Nasal cavity respiratory epithelium epithelial cell of viscerocranial mucosa (primary cell): ENCODE measurements around the gene PRR19. TPM values are rescaled to one million over a fixed set of nuclear protein-coding genes. Genes with fewer than 3 reads are reported as not detected.

Source experiments
- total RNA-seq: library from RNA; depleted of rRNA; stranded (reverse); fragments of >200 nt; gene quantifications from 2 replicates; pipeline ENCODE4 v1.2.3, GENCODE V29; 2014

The PRR19 gene
- under 0.01 and 1.1 TPM in 2 replicates for total RNA-seq

GRCh38 chr19:42301646-42302203, at the start of gene PRR19:
Gene PRR19, plus strand, starts transcription at chr19:42302132. Its CDS starts 7,453 bp downstream, at chr19:42309585.

DNA sequence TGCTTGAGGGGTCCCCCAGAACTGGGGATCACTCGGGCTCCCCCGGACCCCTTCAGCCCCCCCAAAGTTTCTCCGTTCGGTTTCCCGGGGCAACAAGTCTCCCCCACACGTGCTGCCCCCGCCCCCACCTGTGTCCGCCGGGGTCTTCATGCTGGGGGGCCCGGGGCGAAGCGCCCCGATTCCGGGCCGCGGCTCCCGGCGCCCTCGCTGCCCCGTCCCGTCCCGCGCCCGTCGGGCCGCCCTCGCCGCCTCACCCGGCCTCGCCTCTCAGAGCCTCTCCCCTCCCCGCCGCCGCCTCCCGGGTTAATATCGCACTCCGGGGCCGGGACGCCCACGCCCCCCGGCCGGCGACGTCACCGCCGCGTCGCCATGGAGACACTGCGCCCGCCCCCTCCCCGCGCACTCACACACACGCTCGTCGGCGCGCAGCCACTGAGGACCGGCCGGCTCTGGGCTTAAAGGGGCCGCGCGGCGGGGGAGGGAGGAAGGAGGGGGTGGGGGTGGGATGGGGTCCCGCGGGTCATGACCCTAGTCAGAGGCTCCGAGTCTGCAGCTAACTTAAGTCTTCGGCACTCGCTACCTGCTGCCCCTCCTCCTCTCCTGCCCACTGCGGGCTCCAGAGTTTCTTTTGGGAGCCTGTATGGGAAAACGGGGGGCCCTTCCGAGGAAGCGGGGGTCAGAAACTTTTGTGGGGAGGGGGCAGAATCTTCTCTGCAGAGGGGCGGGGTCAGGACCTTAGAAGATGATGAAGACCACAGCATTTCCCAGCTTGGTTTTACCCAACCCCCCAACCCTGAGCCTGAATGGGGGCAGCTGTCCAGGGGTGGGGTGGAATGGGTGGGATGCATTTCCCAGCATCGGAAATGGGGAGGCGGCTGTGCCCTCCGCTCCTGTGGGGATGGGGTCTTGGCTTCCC, 46.8 kb upstream of the PRR19 start, which contains the start of gene ERF:
Gene ERF, minus strand, starts transcription at position 279 of the 916 bp plus-strand sequence. Its CDS starts 129 bp downstream, at position 150.

GRCh38 chr19:42268704-42269477, 33.0 kb upstream of the PRR19 start, which contains the start of gene CIC:
Gene CIC, plus strand, starts transcription at chr19:42269252. Its CDS starts 2,532 bp downstream, at chr19:42271784.

GRCh38 chr19:42313096-42313839, 11.3 kb downstream of the PRR19 start, which contains the start of gene TMEM145:
Gene TMEM145, plus strand, starts transcription at chr19:42313309. Its CDS starts 68 bp downstream, at chr19:42313377.

GRCh38 chr19:42325308-42325895, 23.5 kb downstream of the PRR19 start, which contains the start of gene MEGF8:
Gene MEGF8, plus strand, starts transcription at chr19:42325635. Its CDS starts 609 bp downstream, at chr19:42326244.

Other genes with a start within 250 kb of the PRR19 start
- gene GRIK5, start 231.9 kb upstream of the PRR19 start, total RNA-seq = 0.28 and 0.34 TPM in 2 replicates
- 11.6 and 18.8 TPM in 2 replicates for gene ZNF574, start 226.0 kb upstream of the PRR19 start, total RNA-seq
- gene POU2F2, start 169.7 kb upstream of the PRR19 start, total RNA-seq = 0.34 and 2.7 TPM in 2 replicates
- 25.7 and 28.7 TPM in 2 replicates for gene DEDD2, start 84.5 kb upstream of the PRR19 start, total RNA-seq
- 8.2 and 13.2 TPM in 2 replicates for gene ZNF526, start 81.8 kb upstream of the PRR19 start, total RNA-seq
- 15.7 and 34.8 TPM in 2 replicates for gene GSK3A, start 59.5 kb upstream of the PRR19 start, total RNA-seq
- gene ERF, start 47.0 kb upstream of the PRR19 start, total RNA-seq = 15.0 and 25.1 TPM in 2 replicates
- gene CIC, start 32.9 kb upstream of the PRR19 start, total RNA-seq = 12.3 and 50.7 TPM in 2 replicates
- 16.1 and 45.3 TPM in 2 replicates for gene PAFAH1B3, start 492 bp downstream of the PRR19 start, total RNA-seq
- not detected in 2 replicates for gene TMEM145, start 11.2 kb downstream of the PRR19 start, total RNA-seq
- gene MEGF8, start 23.5 kb downstream of the PRR19 start, total RNA-seq = 14.7 and 61.8 TPM in 2 replicates
- gene CNFN, start 88.2 kb downstream of the PRR19 start, total RNA-seq = 0.36 and 13.7 TPM in 2 replicates
- gene LIPE, start 125.3 kb downstream of the PRR19 start, total RNA-seq = 5.0 and 24.6 TPM in 2 replicates
- gene CXCL17, start 140.8 kb downstream of the PRR19 start, total RNA-seq = under 0.01 and 9.2 TPM in 2 replicates
- 1.4 and 6.3 TPM in 2 replicates for gene CEACAM1, start 226.3 kb downstream of the PRR19 start, total RNA-seq